NCI-H1417 (cell line): ENCODE measurements around the gene RNF26.

Experiments used
- DNase-seq, 3 experiments: peaks; one replicate each; lab custom pipeline; 2025; lab: John Stamatoyannopoulos, UW

The RNF26 gene

DNA sequence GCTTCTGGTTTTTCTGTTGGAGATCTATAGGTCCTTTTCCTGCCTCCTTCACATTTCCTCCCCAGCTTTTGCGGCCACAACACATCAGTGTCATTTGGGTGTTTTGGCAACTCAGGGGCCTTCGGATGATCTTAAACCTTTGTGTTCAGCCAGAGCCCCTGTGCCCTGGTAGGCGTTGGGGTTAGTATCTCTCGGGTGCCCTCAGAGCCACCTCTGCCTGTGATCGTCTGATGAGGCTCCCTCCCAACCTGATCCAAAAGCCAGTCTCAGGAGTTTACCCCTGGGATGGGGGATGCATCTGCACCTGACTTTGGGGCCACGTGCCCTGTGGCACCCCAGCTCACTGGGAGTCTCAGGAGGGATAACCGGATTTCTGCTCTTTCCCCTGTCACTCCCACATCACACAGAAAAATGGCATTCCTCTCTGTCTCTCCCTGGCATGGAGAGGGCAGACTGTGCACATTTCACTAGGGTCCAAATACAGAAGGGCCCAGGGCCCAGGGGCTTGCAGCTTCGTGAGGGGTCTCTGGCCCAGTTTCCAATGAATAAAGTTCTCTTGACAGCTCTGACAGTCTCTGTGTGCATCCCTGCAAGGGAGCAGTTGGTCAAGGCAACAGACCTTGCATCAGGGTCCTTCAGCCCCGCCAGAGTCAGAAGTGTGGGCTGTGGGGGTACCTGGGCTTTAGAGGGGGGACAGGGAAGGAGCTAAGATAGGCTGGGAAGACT, 2.6 kb downstream of the RNF26 start:
- no peak for DNase-seq

DNA sequence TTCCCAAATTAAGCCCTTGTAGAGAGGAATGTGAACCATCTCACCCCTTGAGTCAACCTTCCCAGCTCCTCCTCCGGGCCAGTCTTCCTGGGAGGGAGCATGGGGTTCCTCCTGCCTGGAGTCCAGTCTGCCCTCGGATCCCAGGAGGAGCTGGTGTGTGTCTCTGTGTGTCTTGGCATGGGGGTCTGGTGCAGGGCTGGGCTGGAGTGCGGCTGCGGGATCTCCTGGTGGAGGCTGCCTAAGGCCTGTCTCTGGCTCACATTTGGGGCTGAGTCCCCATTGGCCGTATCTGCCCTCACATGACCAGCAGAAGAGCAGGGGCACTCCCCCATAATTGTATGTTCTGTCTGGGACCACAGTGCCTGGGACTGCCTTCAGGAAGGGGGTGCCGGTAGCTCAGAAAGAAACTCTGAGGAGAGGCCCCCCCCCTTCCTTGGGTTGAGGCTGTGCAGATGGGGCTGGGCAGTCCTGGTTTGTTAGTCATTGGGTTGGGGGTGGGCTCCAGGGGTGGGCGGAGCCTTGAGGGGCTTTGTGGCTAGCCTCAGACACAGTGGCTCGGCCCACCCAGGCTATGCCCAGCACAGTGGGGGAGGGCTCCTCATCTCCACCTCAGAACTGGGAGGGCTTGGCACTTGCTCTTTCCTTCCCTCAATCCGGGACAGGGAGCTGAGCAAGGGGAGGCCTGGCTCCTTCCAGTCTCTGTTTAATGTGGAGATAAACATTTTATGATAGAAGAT, 3.4 kb downstream of the RNF26 start:
- no peak for DNase-seq

DNA sequence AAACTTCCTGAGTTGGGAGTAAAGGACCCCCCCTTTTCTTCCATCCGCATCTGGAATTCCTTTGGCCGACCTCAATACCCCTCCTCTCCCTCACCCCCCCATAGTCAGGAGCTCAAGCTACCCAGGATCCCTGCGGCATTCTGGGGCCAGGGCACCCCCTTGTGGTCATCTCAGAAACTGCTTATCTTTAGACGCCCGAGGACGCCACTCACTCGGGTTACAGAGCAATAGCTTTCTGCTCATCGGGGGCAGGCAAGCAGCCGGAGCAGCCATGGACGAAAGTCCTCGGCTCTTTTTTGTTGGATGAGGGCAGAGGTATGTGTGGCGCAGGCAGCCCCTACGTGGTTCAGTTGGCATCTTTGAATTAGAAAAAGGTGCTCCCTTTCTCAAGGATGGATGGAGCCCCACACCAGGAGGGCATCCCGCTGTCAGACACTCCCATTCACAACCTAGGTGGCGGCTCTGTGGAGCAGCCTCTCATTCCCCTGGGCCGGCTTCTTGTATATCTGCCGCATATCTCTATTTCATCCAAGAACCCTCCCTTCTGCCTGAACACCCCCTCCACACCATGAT, 4.1 kb downstream of the RNF26 start:
- DNase-seq, result peak; percentile 42 to 74 (median 63)

DNA sequence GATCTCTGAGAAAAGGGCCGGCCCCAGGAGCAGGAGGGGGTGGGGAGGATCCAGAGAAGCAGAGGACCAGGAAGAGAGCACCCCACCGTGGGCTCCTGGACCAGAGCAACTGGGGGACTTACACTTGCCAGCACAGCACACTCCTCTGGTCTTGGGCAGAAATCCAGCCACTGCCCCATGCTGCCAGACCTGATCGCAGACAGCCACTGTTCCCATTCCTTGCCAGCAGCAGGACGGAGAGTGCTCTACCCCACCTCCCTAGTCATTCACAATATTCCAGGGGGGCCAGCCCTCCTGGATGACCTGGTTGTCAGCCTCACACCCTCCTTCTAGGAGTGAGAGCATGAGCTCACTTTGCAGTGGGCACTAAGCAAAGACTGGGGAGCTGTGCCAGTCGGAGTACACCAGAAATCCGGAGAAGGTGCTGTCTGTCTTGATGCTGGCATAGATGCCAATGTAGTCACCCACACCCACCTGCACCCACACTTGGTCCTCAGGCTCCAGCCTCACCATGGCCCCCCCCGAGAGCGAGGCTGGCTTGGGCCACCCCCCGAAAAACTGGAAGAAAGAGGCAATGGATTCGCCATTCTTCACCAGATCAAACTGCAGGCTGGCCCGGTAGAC, 4.8 kb downstream of the RNF26 start:
- no peak for DNase-seq

DNA sequence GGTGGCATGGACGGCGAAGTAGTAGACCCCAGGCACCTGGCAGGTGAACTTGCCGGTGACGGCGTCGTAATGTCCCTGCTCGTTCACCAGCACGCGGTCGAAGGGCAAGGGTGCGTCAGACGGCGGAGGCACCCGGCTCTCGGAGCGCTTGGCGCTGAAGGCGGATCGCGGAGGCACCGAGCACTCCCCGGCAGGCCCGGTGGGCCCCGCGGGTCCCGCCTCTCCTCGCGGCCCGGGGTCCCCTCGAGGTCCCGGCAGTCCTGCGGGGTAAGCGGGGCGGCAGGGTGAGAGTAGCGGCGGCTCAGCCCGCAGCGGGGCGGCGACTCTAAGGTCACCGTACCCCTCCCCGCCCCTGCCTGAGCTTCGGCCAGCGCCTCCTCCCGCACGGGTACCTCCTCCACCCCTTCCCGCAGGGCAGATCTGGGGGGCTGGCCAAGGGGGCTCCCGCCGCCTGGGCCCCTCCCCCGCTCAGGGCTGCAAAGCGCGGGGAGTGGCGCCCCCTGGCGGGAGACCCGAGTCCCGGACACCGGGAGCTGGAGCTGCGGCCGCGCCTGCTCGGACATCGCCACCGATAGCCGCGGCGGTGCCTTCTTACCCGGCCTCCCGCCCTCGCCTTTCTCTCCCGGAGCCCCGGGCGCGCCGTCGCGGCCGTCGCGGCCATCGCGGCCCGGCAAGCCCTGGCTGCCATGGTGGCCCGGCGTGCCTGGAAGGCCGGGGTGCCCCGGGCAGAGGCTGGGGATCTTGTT, 5.4 kb downstream of the RNF26 start:
- no peak for DNase-seq

DNA sequence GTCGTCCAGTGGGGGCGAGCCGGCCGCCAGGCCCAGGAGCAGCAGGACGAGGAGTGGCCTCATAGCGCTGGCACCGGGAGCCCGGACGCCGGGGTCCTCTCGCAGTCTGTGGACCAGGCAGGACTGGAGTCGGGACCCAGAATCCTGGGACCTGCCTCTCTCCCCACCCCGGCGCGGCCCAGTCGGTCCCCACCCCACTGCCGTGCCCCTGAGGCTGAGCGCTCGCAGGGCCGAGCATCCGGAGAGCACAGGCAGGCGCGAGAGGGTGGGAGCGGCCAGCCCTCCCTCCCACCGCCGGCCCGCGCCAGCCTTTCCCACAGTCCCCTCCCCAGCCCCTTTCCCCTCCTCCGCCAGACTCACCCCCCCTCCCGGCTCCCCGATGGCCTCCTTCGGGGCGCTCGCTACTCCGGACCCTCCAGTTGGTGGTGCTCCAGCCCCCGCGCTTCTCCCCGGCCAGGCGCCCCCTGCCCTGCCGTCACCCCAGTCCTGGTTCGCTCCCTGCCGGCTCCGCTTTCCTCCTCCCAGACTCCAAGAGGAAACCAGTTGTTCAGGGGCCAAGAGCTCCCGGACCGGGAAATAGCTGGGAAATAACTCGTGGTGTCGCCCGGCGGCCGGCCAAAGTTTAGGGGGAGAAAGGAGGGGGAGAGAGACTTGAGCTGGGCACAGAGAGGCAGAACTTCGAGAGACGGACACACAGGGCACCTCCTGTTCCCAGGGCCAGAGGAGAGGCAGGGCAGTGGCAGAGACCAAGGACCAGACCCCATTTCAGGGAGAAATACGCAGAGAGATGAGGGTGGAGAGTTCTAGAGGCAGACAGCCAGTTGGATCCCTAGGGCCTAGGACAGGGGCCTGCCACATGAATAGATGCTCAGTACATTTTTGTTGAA, 6.3 kb downstream of the RNF26 start, which contains the start of gene C1QTNF5:
Gene C1QTNF5, minus strand, starts transcription at position 549 of the 887 bp plus-strand sequence. Its CDS starts 486 bp downstream, at position 63.
- no peak for DNase-seq

DNA sequence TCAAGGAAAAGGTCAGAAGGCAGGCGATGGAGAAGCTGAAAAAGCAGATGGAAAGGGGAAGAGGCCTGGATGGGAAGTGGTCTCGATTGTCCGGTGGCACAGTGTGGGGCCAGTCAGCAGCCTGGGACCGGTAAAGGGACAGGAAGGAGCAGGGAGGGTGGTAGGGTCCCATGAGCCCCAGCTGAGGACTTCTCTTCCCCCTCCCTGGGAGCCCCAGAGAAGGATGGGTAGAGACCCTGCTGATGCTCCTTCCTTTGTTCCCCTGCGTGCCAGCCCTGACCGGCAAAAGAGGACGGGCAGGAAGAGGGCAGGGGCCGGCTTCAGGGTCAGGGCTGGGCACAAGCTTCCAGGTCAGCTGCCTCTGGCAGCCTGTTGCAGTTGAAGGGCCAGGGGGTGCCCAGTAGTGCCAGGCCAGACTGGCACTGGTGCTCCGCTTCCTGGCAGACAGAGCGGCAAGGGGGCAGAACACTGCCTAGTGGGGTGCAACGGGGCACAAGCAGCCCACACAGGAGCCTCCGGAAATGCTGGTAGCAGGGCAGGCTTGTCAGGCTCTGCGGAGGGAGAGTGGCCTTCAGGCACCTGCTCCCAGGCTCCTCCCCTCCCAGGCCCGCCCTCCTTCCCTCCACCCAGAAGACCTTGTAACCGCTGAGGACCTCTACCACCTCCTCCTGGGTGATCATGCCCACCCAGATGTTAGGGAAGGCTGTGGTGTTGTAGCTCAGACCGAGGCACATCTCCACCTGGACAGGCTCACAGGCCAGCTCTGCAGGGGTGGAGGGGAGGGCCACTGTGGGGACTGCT, 7.1 kb downstream of the RNF26 start:
- DNase-seq, result no peak

DNA sequence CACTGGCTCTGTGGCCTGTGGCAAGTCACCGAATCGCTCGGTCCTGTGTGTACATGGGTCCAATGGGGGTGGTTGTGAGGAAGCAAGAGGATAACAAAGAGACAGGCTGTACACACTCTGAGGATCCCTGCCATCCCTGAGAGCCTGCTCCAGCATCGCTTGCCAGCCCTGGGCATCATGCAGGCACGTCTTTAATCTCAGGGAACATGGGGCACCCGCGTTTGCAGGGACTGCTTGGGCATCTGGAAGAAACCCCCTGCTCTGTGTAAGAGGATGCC, 7.6 kb downstream of the RNF26 start:
- DNase-seq, result no peak

DNA sequence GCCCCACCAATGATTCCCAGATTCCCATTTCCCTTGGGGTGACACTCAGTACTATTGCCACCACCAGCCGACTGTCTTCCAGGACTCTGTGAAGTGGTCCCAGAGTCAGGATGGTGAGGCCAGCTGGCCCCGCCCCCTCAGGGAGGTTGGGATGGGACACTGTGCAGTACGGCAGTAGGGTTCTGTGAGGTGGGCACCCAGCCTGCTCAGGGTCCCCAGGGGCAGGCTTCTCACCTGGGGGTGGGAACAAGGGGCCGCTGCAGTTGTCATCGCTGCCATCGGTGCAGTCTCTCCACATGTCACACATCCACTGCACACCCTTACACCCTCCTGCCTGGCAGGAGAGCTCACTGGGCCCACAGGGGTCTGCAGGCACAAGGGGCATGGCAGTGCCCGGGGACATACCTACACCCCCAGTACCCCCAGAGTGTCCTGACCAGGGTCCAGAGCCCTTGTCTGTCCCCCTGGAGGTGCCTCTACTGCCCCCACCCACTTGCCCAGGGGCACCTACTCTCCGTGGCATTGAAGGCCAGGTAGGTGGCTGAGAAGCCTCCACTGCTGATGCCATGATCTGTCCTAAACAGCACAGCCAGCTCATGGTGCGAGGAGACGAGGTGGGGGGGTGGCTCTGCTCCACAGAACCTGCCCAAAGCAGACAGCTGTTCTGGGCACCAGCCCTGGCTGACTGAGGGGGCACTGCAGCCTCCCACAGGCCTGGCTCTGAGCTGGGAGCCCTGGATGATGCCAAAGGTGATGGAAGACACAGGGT, 8.2 kb downstream of the RNF26 start:
- DNase-seq, result no peak

DNA sequence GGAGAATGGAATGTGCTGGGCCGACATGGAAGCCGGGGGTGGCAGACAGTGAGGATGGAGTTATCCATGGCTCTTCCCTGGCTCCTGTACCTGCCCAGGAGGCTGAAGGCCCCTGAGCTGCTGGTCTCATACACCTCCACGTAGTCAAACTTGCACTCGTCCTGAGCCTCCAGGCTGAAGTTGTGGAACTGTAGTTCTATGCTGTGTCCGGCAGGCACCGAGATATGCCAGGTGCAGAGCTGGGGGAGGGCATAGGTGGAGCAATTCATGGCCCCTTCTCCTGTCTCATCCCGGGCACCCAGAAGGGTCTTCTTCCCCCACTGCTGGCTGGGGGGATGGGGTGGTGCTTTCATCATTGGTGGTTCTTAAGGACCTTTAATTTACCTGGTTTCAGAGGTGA, 9.4 kb downstream of the RNF26 start:
- no peak for DNase-seq

DNA sequence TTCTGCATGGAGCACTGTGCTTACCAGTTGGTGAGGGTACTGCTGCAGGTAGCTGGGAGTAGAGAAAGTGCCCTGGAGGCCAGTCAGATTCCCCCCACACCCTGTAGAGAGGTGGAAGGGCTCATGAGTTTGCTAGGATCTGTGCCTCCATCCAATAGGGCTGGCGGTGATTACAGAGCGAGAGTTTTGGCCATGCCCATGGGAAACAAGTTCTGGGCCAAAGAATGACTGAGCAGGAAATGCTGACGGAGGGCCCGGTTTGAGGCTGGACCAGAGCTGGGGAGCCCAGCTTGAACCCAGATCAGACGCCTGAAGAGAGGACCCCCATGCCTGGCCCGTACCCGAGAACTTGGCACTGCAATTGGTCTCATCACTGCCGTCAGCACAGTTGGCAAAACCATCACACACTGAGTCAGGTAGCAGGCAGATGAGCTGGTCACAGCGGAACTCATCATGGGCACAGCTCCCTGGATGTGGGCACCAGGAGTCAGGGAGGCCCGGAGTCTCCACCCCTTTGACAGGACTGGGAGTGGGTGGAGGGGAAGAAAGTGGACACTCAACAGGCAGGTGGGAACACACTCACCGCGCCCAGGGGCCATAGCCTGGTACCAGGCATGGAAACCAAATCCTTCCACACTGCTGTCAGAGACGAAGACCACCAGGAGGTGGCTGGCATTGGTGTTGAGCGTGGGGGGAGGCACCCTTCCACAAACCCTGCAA, 10.1 kb downstream of the RNF26 start:
- DNase-seq, result no peak

DNA sequence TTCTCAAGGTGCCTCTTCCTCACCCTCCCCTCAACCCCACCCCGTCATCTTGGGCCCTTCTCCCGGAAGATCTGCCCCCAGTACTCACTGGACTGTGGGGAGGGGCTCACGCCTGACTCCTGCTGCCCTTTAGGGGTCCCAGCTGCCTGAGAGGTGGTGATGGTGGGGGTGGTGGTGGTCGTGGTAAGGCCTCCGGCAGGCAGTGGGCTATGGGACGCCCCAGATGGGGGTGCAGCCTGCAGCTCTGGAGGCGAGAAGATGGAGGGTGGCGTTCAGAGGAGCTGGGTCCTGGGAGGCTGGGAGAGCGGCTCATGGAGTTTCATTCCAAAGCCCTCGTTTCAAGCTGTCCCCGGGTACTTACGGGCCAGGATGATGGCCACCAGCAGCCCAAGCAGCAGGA, 11.4 kb downstream of the RNF26 start:
- no peak for DNase-seq

DNA sequence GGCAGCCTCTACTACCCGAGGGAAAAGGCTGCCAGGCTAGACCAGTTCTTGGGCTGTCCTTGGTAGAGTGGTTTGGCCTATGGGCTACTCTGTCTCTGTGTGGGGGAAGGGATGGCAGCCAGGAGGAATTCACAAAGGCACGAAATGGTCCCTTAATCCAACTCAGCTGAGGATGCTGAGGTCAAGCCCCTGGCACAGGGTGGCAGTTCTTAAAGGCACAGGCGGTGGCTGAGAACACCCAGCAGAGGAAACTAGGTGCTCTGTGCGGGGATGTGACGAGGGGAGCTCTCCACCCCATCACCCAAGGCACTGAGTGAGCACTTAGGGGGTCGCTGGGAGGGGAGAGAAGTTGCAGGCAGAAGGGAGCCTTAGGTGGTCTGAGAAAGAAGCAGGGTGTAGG, 12.3 kb downstream of the RNF26 start, which contains the start of gene MFRP:
Gene MFRP, minus strand, starts transcription at position 101 of the 400 bp plus-strand sequence. CDS start 192 bp downstream, outside the sequence.
- no peak for DNase-seq

DNA sequence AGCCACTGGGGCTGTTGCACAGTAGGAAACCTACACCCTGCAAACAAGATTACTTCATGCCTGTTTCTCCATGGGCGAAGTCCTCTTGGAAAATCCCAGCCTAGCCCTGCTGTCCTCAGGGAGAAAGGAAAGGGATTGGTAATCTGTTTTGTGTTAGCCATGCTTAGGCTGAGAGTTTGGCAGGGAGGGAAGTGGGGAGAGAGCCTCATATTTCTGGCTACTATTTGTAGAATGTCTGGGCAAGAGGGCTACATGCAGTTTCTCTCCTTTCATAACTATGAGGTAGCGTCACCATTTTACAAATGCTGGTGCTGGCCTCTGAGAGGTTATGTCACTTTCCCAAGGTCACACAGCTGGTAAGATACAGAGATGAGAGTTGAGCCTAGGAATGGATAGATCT, 12.9 kb downstream of the RNF26 start:
- DNase-seq, result no peak

DNA sequence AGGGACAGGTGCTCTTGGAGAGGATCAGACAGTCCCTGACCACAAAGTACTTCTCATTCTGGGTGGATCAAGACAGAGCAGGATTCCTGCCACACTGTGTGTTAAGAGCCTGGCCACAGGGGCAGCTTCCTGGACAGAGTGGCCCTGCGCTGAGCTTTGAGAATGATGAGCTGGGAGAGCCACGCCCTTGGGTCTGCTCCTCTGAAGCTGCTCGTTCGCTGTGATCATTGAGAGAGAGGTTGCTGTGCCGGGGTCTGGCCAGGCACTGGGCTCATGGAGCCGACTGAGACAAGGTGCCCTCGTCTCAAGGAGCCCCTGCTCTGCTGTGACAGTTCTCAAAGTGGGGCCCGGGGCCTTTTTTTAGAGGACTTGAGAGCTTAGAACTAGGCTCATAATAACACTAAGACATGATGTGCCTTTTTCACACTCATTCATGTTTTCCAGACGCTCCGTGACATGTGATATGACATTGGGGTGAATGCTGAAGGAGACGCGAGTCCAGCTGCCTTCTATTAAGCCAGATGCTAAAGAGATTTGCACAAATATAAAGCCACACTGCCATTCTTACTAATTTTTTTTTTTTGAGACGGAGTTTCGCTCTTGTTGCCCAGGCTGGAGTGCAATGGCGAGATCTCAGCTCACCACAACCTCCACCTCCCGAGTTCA, 13.7 kb downstream of the RNF26 start:
- DNase-seq, result no peak

DNA sequence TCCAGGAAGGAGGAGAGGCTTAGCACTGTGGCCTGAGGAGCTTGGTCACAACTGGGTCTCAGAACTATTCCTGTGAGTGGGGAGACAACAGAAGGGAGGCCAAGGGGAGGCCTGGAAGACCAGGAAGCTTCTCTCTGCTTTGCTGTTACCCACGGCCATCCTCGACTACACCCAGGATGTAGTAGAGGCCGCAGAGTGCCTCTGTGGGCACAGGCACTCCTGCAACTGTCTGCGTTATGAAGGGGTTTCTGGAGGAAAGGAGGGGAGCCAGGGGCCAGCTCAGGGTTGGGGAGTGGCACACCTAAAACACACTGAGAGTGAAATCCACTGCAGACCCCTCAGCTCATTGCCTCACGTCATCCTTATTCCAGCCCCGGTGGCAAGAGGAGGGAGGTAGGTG, 16.0 kb downstream of the RNF26 start:
- no peak for DNase-seq

DNA sequence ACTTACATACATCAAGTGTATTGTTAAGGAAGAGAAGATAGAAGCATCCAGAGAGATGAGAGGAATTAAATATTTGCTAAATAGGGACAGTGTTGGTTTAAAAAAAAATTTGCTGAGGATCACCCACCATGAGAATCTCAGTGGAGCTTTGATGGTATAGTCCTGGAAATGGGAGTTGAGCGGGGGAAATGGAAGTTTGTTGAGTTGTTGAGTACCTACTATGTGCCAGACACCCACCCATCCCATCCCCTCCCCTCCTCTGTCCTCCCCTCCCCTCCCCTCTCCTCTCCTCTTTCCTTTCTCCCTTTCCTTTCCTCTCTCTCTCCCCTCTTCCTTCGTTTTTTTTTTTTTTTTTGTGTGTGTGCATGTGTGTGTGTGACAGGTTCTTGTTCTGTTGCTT, 16.9 kb downstream of the RNF26 start:
- no peak for DNase-seq

DNA sequence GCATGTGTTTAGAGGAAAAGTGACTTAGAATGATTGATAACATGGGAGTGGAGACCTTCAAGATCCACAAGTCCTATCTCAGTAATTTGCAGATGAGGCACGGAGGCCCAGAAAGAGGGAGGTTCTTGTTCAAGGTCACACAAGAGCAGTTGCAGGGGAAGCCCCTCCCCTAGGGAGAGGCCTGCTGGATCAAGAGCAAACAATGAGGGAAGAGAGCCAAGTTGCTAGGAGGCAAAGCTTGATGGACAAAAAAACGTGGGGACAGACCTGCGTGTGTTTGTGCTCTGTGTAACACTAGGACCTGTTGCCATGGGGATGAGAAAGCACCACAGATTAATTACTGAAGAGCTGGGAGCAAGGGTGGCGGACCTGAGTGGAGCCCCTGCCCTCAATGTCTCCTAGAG, 18.5 kb downstream of the RNF26 start:
- peak; percentile 74 to 98 (median 89) for DNase-seq
